ENCODE data around the gene GPR161.
A peak's percentile ranks its signal among the peaks of the same experiment; 100 is the strongest.

The GPR161 gene

GRCh38 chr1:168135921-168136708 lies 615 bp downstream of the GPR161 start:
- Histone ChIP-seq H2BK5ac (ENCODE audit: low read length) (no peak overlapping the region), H3K23ac (ENCODE audit: low read length) (peak overlapping the region; percentile 89), H3K18ac (ENCODE audit: low read length) (peak overlapping the region; percentile 54), H3K79me2 (ENCODE audit: control insufficient read depth, insufficient read depth, low read length) (peaks cover 2% of the 10 kb centered on the region), H3K36me3 (ENCODE audit: control insufficient read depth, insufficient read depth, low read length) (no peaks in the 10 kb centered on the region), H3K56ac (ENCODE audit: low read length) (peak overlapping the region; percentile 94), H3K4ac (ENCODE audit: low read depth, low read length) (peak overlapping the region; percentile 28), H2BK15ac (replicated peaks; ENCODE audit: low read depth) (no peak overlapping the region), H3K4me3 (ENCODE audit: low read length) (peak overlapping the region; percentile 80), H3K27ac (ENCODE audit: low read depth, low read length) (peak overlapping the region; percentile 78), H2AK5ac (ENCODE audit: low read length) (no peak overlapping the region), H3K79me1 (ENCODE audit: low read length) (peaks cover 2% of the 10 kb centered on the region), H3K4me2 (ENCODE audit: low read length) (peak overlapping the region; percentile 95), H4K5ac (ENCODE audit: low read length) (no peak overlapping the region), H4K8ac (ENCODE audit: low read depth, low read length) (no peak overlapping the region), H3K27me3 (ENCODE audit: insufficient read depth, low read length, poor library complexity) (no peaks in the 10 kb centered on the region), H3K4me1 (ENCODE audit: control insufficient read depth, low read depth, low read length) (peaks cover 5% of the 10 kb centered on the region), H3K9ac (ENCODE audit: low read length) (peak overlapping the region; percentile 86), H2BK120ac (ENCODE audit: low read depth, low read length) (peak overlapping the region; percentile 21)
- no CpG with 5 or more reads among the region's 63 CpGs for WGBS (ENCODE audit: extremely low coverage, insufficient coverage, low lambda C conversion rate)
- DNase-seq: peak; percentile 48

- Histone ChIP-seq H3K18ac (ENCODE audit: low read length) (no peak overlapping the region), H3K27ac (ENCODE audit: low read depth, low read length) (no peak overlapping the region), H2BK15ac (replicated peaks; ENCODE audit: low read depth) (no peak overlapping the region), H3K4me2 (ENCODE audit: low read length) (peak overlapping the region; percentile 95), H3K4me1 (ENCODE audit: control insufficient read depth, low read depth, low read length) (peaks cover 5% of the 10 kb centered on the region), H3K27me3 (ENCODE audit: insufficient read depth, low read length, poor library complexity) (no peaks in the 10 kb centered on the region), H2BK120ac (ENCODE audit: low read depth, low read length) (no peak overlapping the region), H3K4me3 (ENCODE audit: low read length) (peak overlapping the region; percentile 80), H2AK5ac (ENCODE audit: low read length) (no peak overlapping the region), H2BK5ac (ENCODE audit: low read length) (no peak overlapping the region), H3K79me2 (ENCODE audit: control insufficient read depth, insufficient read depth, low read length) (peaks cover 2% of the 10 kb centered on the region), H3K23ac (ENCODE audit: low read length) (peak overlapping the region; percentile 89), H4K5ac (ENCODE audit: low read length) (no peak overlapping the region), H3K4ac (ENCODE audit: low read depth, low read length) (no peak overlapping the region), H3K79me1 (ENCODE audit: low read length) (peaks cover 2% of the 10 kb centered on the region), H3K9ac (ENCODE audit: low read length) (peak overlapping the region; percentile 86), H3K56ac (ENCODE audit: low read length) (peak overlapping the region; percentile 94), H4K8ac (ENCODE audit: low read depth, low read length) (no peak overlapping the region), H3K36me3 (ENCODE audit: control insufficient read depth, insufficient read depth, low read length) (no peaks in the 10 kb centered on the region)
- peak; percentile 57 for DNase-seq
- no CpG with 5 or more reads among the region's 12 CpGs for WGBS (ENCODE audit: extremely low coverage, insufficient coverage, low lambda C conversion rate)
Observed at GRCh38 chr1:168135116-168135920, 1.4 kb downstream of the GPR161 start.

GRCh38 chr1:168134642-168135041 lies 2.1 kb downstream of the GPR161 start:
- H3K79me1 ChIP-seq (ENCODE audit: low read length): peaks cover 2% of the 10 kb centered on the region
- no peak overlapping the region for H2AK5ac ChIP-seq (ENCODE audit: low read length)
- H3K4me2 ChIP-seq (ENCODE audit: low read length): no peak overlapping the region
- H3K79me2 ChIP-seq (ENCODE audit: control insufficient read depth, insufficient read depth, low read length): peaks cover 2% of the 10 kb centered on the region
- no peak overlapping the region for H3K56ac ChIP-seq (ENCODE audit: low read length)
- H3K4me1 ChIP-seq (ENCODE audit: control insufficient read depth, low read depth, low read length): peaks cover 5% of the 10 kb centered on the region
- no peak overlapping the region for H3K4ac ChIP-seq (ENCODE audit: low read depth, low read length)
- no peak overlapping the region for H2BK15ac ChIP-seq (replicated peaks; ENCODE audit: low read depth)
- no peak overlapping the region for H2BK5ac ChIP-seq (ENCODE audit: low read length)
- H3K36me3 ChIP-seq (ENCODE audit: control insufficient read depth, insufficient read depth, low read length): no peaks in the 10 kb centered on the region
- no peak overlapping the region for H3K4me3 ChIP-seq (ENCODE audit: low read length)
- H3K23ac ChIP-seq (ENCODE audit: low read length): peak overlapping the region; percentile 56
- no peak overlapping the region for H3K9ac ChIP-seq (ENCODE audit: low read length)
- H4K8ac ChIP-seq (ENCODE audit: low read depth, low read length): no peak overlapping the region
- DNase-seq: no peak
- no peak overlapping the region for H4K5ac ChIP-seq (ENCODE audit: low read length)
- H3K18ac ChIP-seq (ENCODE audit: low read length): no peak overlapping the region
- no peak overlapping the region for H3K27ac ChIP-seq (ENCODE audit: low read depth, low read length)
- no peak overlapping the region for H2BK120ac ChIP-seq (ENCODE audit: low read depth, low read length)
- no peaks in the 10 kb centered on the region for H3K27me3 ChIP-seq (ENCODE audit: insufficient read depth, low read length, poor library complexity)
- no CpG with 5 or more reads among the region's 7 CpGs for WGBS (ENCODE audit: extremely low coverage, insufficient coverage, low lambda C conversion rate)

- no peak for DNase-seq
- no peak overlapping the region for H2BK120ac ChIP-seq (ENCODE audit: low read depth, low read length)
- H3K4ac ChIP-seq (ENCODE audit: low read depth, low read length): no peak overlapping the region
- H3K18ac ChIP-seq (ENCODE audit: low read length): no peak overlapping the region
- peaks cover 2% of the 10 kb centered on the region for H3K79me1 ChIP-seq (ENCODE audit: low read length)
- WGBS (ENCODE audit: extremely low coverage, insufficient coverage, low lambda C conversion rate): no CpG with 5 or more reads among the region's 1 CpG
- no peak overlapping the region for H3K27ac ChIP-seq (ENCODE audit: low read depth, low read length)
- peaks cover 2% of the 10 kb centered on the region for H3K79me2 ChIP-seq (ENCODE audit: control insufficient read depth, insufficient read depth, low read length)
- H3K4me1 ChIP-seq (ENCODE audit: control insufficient read depth, low read depth, low read length): peaks cover 5% of the 10 kb centered on the region
- H2BK5ac ChIP-seq (ENCODE audit: low read length): no peak overlapping the region
- H3K4me3 ChIP-seq (ENCODE audit: low read length): no peak overlapping the region
- H3K23ac ChIP-seq (ENCODE audit: low read length): no peak overlapping the region
- no peak overlapping the region for H3K9ac ChIP-seq (ENCODE audit: low read length)
- no peak overlapping the region for H2AK5ac ChIP-seq (ENCODE audit: low read length)
- H4K8ac ChIP-seq (ENCODE audit: low read depth, low read length): no peak overlapping the region
- no peak overlapping the region for H3K4me2 ChIP-seq (ENCODE audit: low read length)
- no peaks in the 10 kb centered on the region for H3K36me3 ChIP-seq (ENCODE audit: control insufficient read depth, insufficient read depth, low read length)
- H2BK15ac ChIP-seq (replicated peaks; ENCODE audit: low read depth): no peak overlapping the region
- no peak overlapping the region for H4K5ac ChIP-seq (ENCODE audit: low read length)
- H3K27me3 ChIP-seq (ENCODE audit: insufficient read depth, low read length, poor library complexity): no peaks in the 10 kb centered on the region
- no peak overlapping the region for H3K56ac ChIP-seq (ENCODE audit: low read length)
Observed at GRCh38 chr1:168134132-168134531, 2.6 kb downstream of the GPR161 start.

- Histone ChIP-seq H2BK5ac (ENCODE audit: low read length) (no peak overlapping the region), H3K4me3 (ENCODE audit: low read length) (no peak overlapping the region), H2BK15ac (replicated peaks; ENCODE audit: low read depth) (no peak overlapping the region), H3K9ac (ENCODE audit: low read length) (no peak overlapping the region), H3K36me3 (ENCODE audit: control insufficient read depth, insufficient read depth, low read length) (no peaks in the 10 kb centered on the region), H3K4me2 (ENCODE audit: low read length) (no peak overlapping the region), H4K5ac (ENCODE audit: low read length) (no peak overlapping the region), H3K4me1 (ENCODE audit: control insufficient read depth, low read depth, low read length) (no peaks in the 10 kb centered on the region), H3K27me3 (ENCODE audit: insufficient read depth, low read length, poor library complexity) (no peaks in the 10 kb centered on the region), H4K8ac (ENCODE audit: low read depth, low read length) (no peak overlapping the region), H3K23ac (ENCODE audit: low read length) (no peak overlapping the region), H2AK5ac (ENCODE audit: low read length) (no peak overlapping the region), H3K79me2 (ENCODE audit: control insufficient read depth, insufficient read depth, low read length) (no peaks in the 10 kb centered on the region), H3K18ac (ENCODE audit: low read length) (no peak overlapping the region), H3K4ac (ENCODE audit: low read depth, low read length) (no peak overlapping the region), H2BK120ac (ENCODE audit: low read depth, low read length) (no peak overlapping the region), H3K79me1 (ENCODE audit: low read length) (no peaks in the 10 kb centered on the region), H3K27ac (ENCODE audit: low read depth, low read length) (no peak overlapping the region), H3K56ac (ENCODE audit: low read length) (no peak overlapping the region)
- WGBS (ENCODE audit: extremely low coverage, insufficient coverage, low lambda C conversion rate): no CpG with 5 or more reads among the region's 6 CpGs
- peak; percentile 30 for DNase-seq
Observed at GRCh38 chr1:168129933-168130332, 6.8 kb downstream of the GPR161 start.

All from mesendoderm (in vitro differentiated cells).